ENCODE data around the gene OR4K15.

DNA sequence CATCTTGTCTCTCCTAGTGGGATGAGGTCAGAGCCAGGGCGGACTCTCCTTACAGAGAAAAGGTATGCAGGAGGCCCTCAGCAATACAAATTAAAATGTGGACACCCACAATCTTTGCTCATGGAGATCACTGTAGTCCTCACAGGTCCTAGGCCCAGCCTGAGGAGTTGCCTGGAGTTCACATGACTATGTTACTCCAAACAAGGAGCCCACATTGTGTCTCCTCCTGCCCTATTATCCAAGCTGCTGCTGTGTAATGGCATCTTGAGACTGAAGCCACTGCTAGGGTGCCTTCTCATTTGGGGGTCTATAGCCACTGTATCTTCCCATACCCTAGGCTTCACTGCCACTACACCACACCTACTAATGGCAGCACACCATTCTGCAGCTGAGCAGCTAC is 33.7 kb upstream of the OR4K15 start:
- TF ChIP-seq POLR2A (IDR thresholded peaks at IDR 0.05; ENCODE audit: low read depth, low read length) = no peak
- TF ChIP-seq CTCF (conservative IDR thresholded peaks at IDR 0.05; ENCODE audit: low read depth, low read length) = no peak
- TF ChIP-seq, protein P1, sequence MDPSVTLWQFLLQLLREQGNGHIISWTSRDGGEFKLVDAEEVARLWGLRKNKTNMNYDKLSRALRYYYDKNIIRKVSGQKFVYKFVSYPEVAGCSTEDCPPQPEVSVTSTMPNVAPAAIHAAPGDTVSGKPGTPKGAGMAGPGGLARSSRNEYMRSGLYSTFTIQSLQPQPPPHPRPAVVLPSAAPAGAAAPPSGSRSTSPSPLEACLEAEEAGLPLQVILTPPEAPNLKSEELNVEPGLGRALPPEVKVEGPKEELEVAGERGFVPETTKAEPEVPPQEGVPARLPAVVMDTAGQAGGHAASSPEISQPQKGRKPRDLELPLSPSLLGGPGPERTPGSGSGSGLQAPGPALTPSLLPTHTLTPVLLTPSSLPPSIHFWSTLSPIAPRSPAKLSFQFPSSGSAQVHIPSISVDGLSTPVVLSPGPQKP (IDR thresholded peaks at IDR 0.05; ENCODE audit: borderline replicate concordance, low read depth, low read length) = no peak
- TF ChIP-seq CEBPB (IDR thresholded peaks at IDR 0.05; ENCODE audit: low read depth, low read length) = no peak

Measured in IMR-90 (cell line).